ENCODE data around the gene CYP3A4.

DNA sequence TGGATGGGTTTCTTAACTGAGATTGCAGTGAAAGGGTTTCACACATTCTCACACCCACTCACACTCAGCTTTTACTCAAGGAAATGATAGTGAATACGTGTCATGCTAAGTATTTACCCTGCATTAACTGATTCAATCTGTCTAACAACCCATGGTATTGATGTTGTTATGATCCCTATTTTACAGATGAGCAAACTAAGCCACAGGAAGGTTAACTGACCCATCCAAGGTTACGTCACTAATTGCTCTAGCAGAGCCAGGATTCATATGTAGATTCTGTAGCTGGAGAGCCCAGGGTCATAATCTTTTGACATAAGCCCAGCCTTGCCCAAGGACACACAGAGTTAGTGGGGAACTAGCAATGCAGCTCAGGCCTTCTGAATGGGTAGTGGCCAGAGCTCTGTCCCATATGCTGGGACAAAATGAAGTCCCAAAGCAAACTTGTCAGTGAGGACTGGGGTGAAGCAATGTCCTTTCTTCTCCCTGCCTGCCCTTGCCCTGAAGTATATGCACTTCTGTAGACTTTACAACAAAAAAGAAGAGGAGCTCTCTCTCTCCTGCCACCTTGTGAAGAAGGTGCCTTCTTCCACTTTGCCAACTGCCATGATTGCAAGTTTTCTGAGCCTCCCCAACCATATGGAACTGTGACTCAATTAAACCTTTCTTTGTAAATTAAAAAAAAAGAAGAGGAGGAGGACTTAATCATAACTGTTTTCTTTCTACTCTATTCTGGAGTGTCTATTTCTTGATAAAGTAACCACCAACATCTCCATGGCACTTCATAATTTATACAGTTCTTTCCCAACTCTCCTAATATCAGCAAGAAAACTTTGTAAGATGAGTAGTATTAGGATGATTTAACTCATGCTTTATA lies 44.0 kb downstream of the CYP3A4 start:
- TF ChIP-seq, protein P1, sequence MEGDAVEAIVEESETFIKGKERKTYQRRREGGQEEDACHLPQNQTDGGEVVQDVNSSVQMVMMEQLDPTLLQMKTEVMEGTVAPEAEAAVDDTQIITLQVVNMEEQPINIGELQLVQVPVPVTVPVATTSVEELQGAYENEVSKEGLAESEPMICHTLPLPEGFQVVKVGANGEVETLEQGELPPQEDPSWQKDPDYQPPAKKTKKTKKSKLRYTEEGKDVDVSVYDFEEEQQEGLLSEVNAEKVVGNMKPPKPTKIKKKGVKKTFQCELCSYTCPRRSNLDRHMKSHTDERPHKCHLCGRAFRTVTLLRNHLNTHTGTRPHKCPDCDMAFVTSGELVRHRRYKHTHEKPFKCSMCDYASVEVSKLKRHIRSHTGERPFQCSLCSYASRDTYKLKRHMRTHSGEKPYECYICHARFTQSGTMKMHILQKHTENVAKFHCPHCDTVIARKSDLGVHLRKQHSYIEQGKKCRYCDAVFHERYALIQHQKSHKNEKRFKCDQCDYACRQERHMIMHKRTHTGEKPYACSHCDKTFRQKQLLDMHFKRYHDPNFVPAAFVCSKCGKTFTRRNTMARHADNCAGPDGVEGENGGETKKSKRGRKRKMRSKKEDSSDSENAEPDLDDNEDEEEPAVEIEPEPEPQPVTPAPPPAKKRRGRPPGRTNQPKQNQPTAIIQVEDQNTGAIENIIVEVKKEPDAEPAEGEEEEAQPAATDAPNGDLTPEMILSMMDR (IDR thresholded peaks at IDR 0.05), result no peak
- TF ChIP-seq POLR2A (IDR thresholded peaks at IDR 0.05), result no peak
